GM12891 (cell line): ENCODE data around the gene CASP10.

ENCODE experiments used
- POLR2A ChIP-seq: IDR thresholded peaks from 2 replicates; pipeline ENCODE4 v1.6.1; 2011; ENCODE audit warnings: low read depth, low read length, control low read depth
- POLR2AphosphoS5 ChIP-seq: IDR thresholded peaks from 2 replicates; pipeline ENCODE4 v1.6.1; 2011; ENCODE audit warnings: low read depth, low read length, control low read depth
- TAF1 ChIP-seq: IDR thresholded peaks from 2 replicates; pipeline ENCODE4 v1.6.1; 2011; ENCODE audit warnings: low read depth, low read length, control low read depth

GRCh38 chr2:201157694-201158093 lies 25.2 kb upstream of the CASP10 start:
- no peak for TF ChIP-seq POLR2A
- TF ChIP-seq TAF1, result 0 out of 2 replicates have a peak, but pooled peaks have one; percentile 2
- TF ChIP-seq POLR2AphosphoS5, result no peak
